GM23338 (cell line): Measurements from ENCODE around the gene FBXW7.

Source experiments
- EZH2 ChIP-seq: fragments of 200-600 bp; sonication (generic); IDR thresholded peaks from one replicate; pipeline ENCODE4 v1.8.0; 2017; ENCODE audit warnings: antibody characterized with exemption, mild to moderate bottlenecking, low read depth; ENCODE audit not compliant: unreplicated experiment
- REST ChIP-seq: IDR thresholded peaks from one replicate; pipeline ENCODE4 v1.6.1; 2018; ENCODE audit warnings: antibody characterized with exemption; ENCODE audit not compliant: unreplicated experiment
- TF ChIP-seq, protein P1 (sequence below), 2 experiments: fragments of 200-600 bp in 1 of 2; sonication (generic) in 1 of 2; conservative IDR thresholded peaks; 2 replicates each; pipeline versions ENCODE4 v1.5.1 to v1.6.1; 2016 to 2017; ENCODE audit warnings: antibody characterized with exemption in 2 of 2, low read depth in 2 of 2, mild to moderate bottlenecking in 2 of 2, moderate library complexity in 1 of 2

DNA sequence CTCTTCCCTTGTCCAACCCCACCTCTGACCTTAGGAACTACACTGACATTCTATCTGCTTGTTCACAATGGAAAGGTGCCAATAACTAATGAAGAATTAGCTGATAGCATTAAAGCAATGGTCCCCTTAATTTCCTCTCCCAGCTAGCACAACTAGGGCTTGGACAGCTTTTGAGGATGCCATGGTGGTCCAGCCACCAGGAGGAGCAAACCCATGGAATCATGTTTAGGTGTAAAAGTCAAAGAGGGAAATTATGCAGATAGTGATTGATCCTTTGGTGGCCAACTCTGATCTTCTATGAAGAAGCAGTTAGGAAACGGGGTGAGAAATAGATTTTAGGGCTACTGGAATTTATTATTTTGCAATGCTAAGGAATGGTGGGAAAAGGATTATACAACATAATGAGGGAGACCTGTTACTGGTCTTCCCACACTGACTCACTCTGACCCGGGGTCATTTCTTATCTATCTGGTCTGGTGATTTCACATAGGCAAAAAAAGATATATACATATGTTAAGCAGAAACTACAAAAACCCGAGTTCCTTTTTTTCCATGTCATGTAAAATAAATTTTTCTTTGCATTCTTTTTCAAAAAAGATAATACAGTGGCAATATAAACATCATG lies 45.8 kb upstream of the FBXW7 start:
- TF ChIP-seq, protein P1, sequence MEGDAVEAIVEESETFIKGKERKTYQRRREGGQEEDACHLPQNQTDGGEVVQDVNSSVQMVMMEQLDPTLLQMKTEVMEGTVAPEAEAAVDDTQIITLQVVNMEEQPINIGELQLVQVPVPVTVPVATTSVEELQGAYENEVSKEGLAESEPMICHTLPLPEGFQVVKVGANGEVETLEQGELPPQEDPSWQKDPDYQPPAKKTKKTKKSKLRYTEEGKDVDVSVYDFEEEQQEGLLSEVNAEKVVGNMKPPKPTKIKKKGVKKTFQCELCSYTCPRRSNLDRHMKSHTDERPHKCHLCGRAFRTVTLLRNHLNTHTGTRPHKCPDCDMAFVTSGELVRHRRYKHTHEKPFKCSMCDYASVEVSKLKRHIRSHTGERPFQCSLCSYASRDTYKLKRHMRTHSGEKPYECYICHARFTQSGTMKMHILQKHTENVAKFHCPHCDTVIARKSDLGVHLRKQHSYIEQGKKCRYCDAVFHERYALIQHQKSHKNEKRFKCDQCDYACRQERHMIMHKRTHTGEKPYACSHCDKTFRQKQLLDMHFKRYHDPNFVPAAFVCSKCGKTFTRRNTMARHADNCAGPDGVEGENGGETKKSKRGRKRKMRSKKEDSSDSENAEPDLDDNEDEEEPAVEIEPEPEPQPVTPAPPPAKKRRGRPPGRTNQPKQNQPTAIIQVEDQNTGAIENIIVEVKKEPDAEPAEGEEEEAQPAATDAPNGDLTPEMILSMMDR (conservative IDR thresholded peaks at IDR 0.05; ENCODE audit: low read depth in 2 of 2): peak; percentile 61 to 65
- no peak for TF ChIP-seq EZH2
- TF ChIP-seq REST: no peak
